Esophagus (tissue), 2 donors: Measurements from ENCODE around the gene FBXO30. TPM values are rescaled to one million over a fixed set of nuclear protein-coding genes. Genes with fewer than 3 reads are reported as not detected.
A peak's percentile ranks its signal among the peaks of the same experiment; 100 is the strongest.

ENCODE experiments used
- H3K27ac ChIP-seq, 2 donors: one replicate each; pipeline ENCODE4 v1.5.1; 2013; ENCODE audit warnings: low read depth in 2 of 2, mild to moderate bottlenecking in 2 of 2, inconsistent platforms in 1 of 2, low read length in 1 of 2, moderate library complexity in 1 of 2
- H3K27me3 ChIP-seq, 2 donors: one replicate each; pipeline ENCODE4 v1.6.1; 2013; ENCODE audit warnings: low read length in 2 of 2, control low read depth in 1 of 2, mild to moderate bottlenecking in 1 of 2; ENCODE audit not compliant: insufficient read depth in 2 of 2, control insufficient read depth in 1 of 2
- H3K36me3 ChIP-seq, 2 donors: one replicate each; pipeline ENCODE4 v1.6.1; 2013; ENCODE audit warnings: low read length in 1 of 2; ENCODE audit not compliant: control insufficient read depth in 2 of 2, insufficient read depth in 2 of 2
- H3K4me1 ChIP-seq, 2 donors: one replicate each; pipeline ENCODE4 v1.6.1; 2013; ENCODE audit warnings: low read length in 1 of 2; ENCODE audit not compliant: control insufficient read depth in 2 of 2, insufficient read depth in 2 of 2
- H3K4me3 ChIP-seq, 2 donors: one replicate each; pipeline ENCODE4 v1.5.1; 2013; ENCODE audit warnings: low read length in 2 of 2, mild to moderate bottlenecking in 2 of 2, low read depth in 1 of 2, moderate library complexity in 1 of 2
- H3K9me3 ChIP-seq, 2 donors: one replicate each; pipeline ENCODE4 v1.6.1; 2013; ENCODE audit warnings: mild to moderate bottlenecking in 2 of 2, low read depth in 1 of 2, low read length in 1 of 2, moderate library complexity in 1 of 2; ENCODE audit not compliant: control insufficient read depth in 2 of 2, insufficient read depth in 1 of 2
- WGBS, 2 donors: extraction: QIAGEN DNeasy Blood & Tissue Kit; methylation state at CpG; one replicate each; pipeline ENCODE4 v1.1.7; 2013; 5-methylcytosine and 5-hydroxymethylcytosine counted together
- polyA plus RNA-seq, 2 donors: library from polyadenylated mRNA; stranded (reverse); fragments of 200-250 nt; gene quantifications; one replicate each; pipeline ENCODE4 v1.2.3, GENCODE V29; 2013
- donor health status: healthy with polysubstance abuse.
- donor health status: Bipolar disorder and iron deficiency.

The FBXO30 gene
- polyA plus RNA-seq, 2 donors = 3.5 to 4.8 TPM

DNA sequence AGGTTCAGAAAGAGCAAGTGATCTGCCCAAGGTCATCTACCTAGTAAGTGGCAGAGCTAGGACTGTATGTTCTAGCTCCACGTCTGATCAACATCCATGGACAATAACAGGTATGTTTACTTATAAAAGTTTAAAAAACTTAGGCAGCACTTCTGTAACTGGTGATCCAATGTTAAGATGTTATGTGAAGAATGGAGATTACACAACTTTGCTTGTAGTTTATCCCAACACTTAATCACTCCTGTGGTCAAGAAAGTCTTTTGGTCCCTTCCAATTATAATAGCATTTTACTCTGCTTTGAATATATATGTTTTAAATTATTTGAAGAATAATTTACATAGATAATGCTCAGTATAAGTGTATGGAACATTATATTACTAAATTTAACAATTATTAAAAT lies 4.8 kb downstream of the FBXO30 start:
- Histone ChIP-seq H3K27me3 (no peaks in the 10 kb centered on the region), H3K36me3 (peaks cover 0 to 7% of the 10 kb centered on the region in 2 donors), H3K4me3 (no peak overlapping the region), H3K27ac (no peak overlapping the region), H3K4me1 (no peaks in the 10 kb centered on the region), H3K9me3 (no peaks in the 10 kb centered on the region)
- 65 to 76% methylated on average over 1 of the region's 1 CpG for WGBS, 2 donors

- H3K4me1 ChIP-seq = no peaks in the 10 kb centered on the region
- no peaks in the 10 kb centered on the region for H3K9me3 ChIP-seq
- H3K27me3 ChIP-seq = no peaks in the 10 kb centered on the region
- no peak overlapping the region for H3K27ac ChIP-seq
- peaks cover 0 to 7% of the 10 kb centered on the region in 2 donors for H3K36me3 ChIP-seq
- no peak overlapping the region for H3K4me3 ChIP-seq
Observed at GRCh38 chr6:145809211-145809610, 5.4 kb downstream of the FBXO30 start.

- Histone ChIP-seq H3K9me3 (no peaks in the 10 kb centered on the region), H3K4me1 (no peaks in the 10 kb centered on the region), H3K4me3 (no peak overlapping the region), H3K36me3 (peaks cover 0 to 7% of the 10 kb centered on the region in 2 donors), H3K27me3 (no peaks in the 10 kb centered on the region), H3K27ac (no peak overlapping the region)
- WGBS, 2 donors = 79 to 87% methylated on average over 2 of the region's 2 CpGs
Observed at GRCh38 chr6:145808239-145808638, 6.4 kb downstream of the FBXO30 start.

- Histone ChIP-seq H3K36me3 (peaks cover 0 to 11% of the 10 kb centered on the region in 2 donors), H3K4me1 (no peaks in the 10 kb centered on the region), H3K27ac (no peak overlapping the region), H3K4me3 (no peak overlapping the region), H3K27me3 (no peaks in the 10 kb centered on the region), H3K9me3 (no peaks in the 10 kb centered on the region)
- WGBS, 2 donors = 98% methylated on average over 5 of the region's 5 CpGs
Observed at GRCh38 chr6:145802141-145802540, 12.5 kb downstream of the FBXO30 start.

GRCh38 chr6:145801021-145801420 lies 13.6 kb downstream of the FBXO30 start:
- Histone ChIP-seq H3K9me3 (no peaks in the 10 kb centered on the region), H3K27ac (peak overlapping the region in 1 of 2 donors; percentile 1), H3K4me3 (no peak overlapping the region), H3K4me1 (no peaks in the 10 kb centered on the region), H3K36me3 (peaks cover 0 to 8% of the 10 kb centered on the region in 2 donors), H3K27me3 (no peaks in the 10 kb centered on the region)
- WGBS, 2 donors = 74 to 78% methylated on average over 6 of the region's 6 CpGs

- Histone ChIP-seq H3K27ac (no peak overlapping the region), H3K4me3 (no peak overlapping the region), H3K36me3 (peaks cover 0 to 4% of the 10 kb centered on the region in 2 donors), H3K9me3 (no peaks in the 10 kb centered on the region), H3K4me1 (no peaks in the 10 kb centered on the region), H3K27me3 (no peaks in the 10 kb centered on the region)
- WGBS, 2 donors = 48 to 55% methylated on average over 2 of the region's 2 CpGs
Observed at GRCh38 chr6:145798530-145798929, 16.1 kb downstream of the FBXO30 start.

- H3K9me3 ChIP-seq = peaks cover 0 to 6% of the 10 kb centered on the region in 2 donors
- no peak overlapping the region for H3K4me3 ChIP-seq
- no peaks in the 10 kb centered on the region for H3K27me3 ChIP-seq
- H3K36me3 ChIP-seq = peaks cover 0 to 2% of the 10 kb centered on the region in 2 donors
- WGBS, 2 donors = 69 to 85% methylated on average over 3 of the region's 3 CpGs
- H3K4me1 ChIP-seq = no peaks in the 10 kb centered on the region
- H3K27ac ChIP-seq = no peak overlapping the region
Observed at GRCh38 chr6:145789443-145789842, 25.2 kb downstream of the FBXO30 start.

DNA sequence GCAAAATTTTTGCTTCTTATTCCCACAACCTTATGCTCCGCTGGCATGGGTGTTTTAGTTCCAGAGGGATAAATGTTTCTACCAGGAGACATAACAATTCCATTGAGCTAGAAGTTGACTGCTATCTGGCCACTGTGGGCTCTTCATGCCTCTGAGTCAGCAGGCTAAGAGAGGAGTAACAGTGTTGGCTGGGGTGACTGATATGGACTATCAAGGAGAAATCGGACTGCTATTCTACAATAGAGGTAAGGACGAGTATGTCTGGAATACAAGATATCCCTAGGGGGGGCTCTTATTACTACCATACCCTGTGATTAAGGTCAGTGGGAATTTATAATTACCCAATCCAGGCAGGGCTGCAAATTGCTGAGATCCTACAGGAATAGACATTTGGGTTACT lies 26.9 kb downstream of the FBXO30 start:
- Histone ChIP-seq H3K27ac (no peak overlapping the region), H3K36me3 (peaks cover 0 to 2% of the 10 kb centered on the region in 2 donors), H3K27me3 (no peaks in the 10 kb centered on the region), H3K9me3 (peaks cover 0 to 6% of the 10 kb centered on the region in 2 donors), H3K4me3 (no peak overlapping the region), H3K4me1 (no peaks in the 10 kb centered on the region)
- WGBS, 2 donors = 97 to 99% methylated on average over 3 of the region's 3 CpGs

- no peaks in the 10 kb centered on the region for H3K4me1 ChIP-seq
- H3K4me3 ChIP-seq = no peak overlapping the region
- no peaks in the 10 kb centered on the region for H3K27me3 ChIP-seq
- peaks cover 0 to 2% of the 10 kb centered on the region in 2 donors for H3K36me3 ChIP-seq
- no peaks in the 10 kb centered on the region for H3K9me3 ChIP-seq
- WGBS, 2 donors = 71 to 80% methylated on average over 1 of the region's 1 CpG
- no peak overlapping the region for H3K27ac ChIP-seq
Observed at GRCh38 chr6:145784683-145785082, 29.9 kb downstream of the FBXO30 start.

- H3K36me3 ChIP-seq = peaks cover 0 to 2% of the 10 kb centered on the region in 2 donors
- H3K4me3 ChIP-seq = no peak overlapping the region
- no peaks in the 10 kb centered on the region for H3K27me3 ChIP-seq
- H3K9me3 ChIP-seq = no peaks in the 10 kb centered on the region
- no peak overlapping the region for H3K27ac ChIP-seq
- WGBS, 2 donors = 72 to 80% methylated on average over 5 of the region's 5 CpGs
- H3K4me1 ChIP-seq = no peaks in the 10 kb centered on the region
Observed at GRCh38 chr6:145783796-145784195, 30.8 kb downstream of the FBXO30 start.
